Measurements from ENCODE around the gene TSPAN18. TPM values are rescaled to one million over a fixed set of nuclear protein-coding genes. Genes with fewer than 3 reads are reported as not detected.

Gene TSPAN18
- total RNA-seq, 1 donor from 2014 or later = 44.9 TPM

GRCh38 chr11:44817207-44817949 is 90.6 kb downstream of the TSPAN18 start:
- intact Hi-C loops (cut with micrococcal nuclease) = no loop called here

- intact Hi-C loops (cut with micrococcal nuclease) = no loop called here
Observed at GRCh38 chr11:44818110-44818509, 91.3 kb downstream of the TSPAN18 start.

GRCh38 chr11:44819346-44819745 is 92.6 kb downstream of the TSPAN18 start:
- intact Hi-C loops (cut with micrococcal nuclease) = no loop called here

- intact Hi-C loops (cut with micrococcal nuclease) = no loop called here
Observed at GRCh38 chr11:44822369-44822768, 95.6 kb downstream of the TSPAN18 start.

GRCh38 chr11:44823006-44823405 is 96.2 kb downstream of the TSPAN18 start:
- intact Hi-C loops (cut with micrococcal nuclease) = no loop called here

GRCh38 chr11:44823868-44824267 is 97.1 kb downstream of the TSPAN18 start:
- intact Hi-C loops (cut with micrococcal nuclease) = no loop called here

GRCh38 chr11:44824300-44824704 is 97.5 kb downstream of the TSPAN18 start:
- intact Hi-C loops (cut with micrococcal nuclease) = no loop called here

GRCh38 chr11:44825058-44825785 is 98.5 kb downstream of the TSPAN18 start:
- intact Hi-C loops (cut with micrococcal nuclease) = no loop called here

GRCh38 chr11:44826922-44827643 is 100.3 kb downstream of the TSPAN18 start:
- intact Hi-C loops (cut with micrococcal nuclease) = no loop called here

GRCh38 chr11:44828296-44828695 is 101.5 kb downstream of the TSPAN18 start:
- intact Hi-C loops (cut with micrococcal nuclease) = no loop called here

- intact Hi-C loops (cut with micrococcal nuclease) = no loop called here
Observed at GRCh38 chr11:44829838-44830237, 103.1 kb downstream of the TSPAN18 start.

- intact Hi-C loops (cut with micrococcal nuclease) = no loop called here
Observed at GRCh38 chr11:44831605-44832394, 105.0 kb downstream of the TSPAN18 start.

- intact Hi-C loops (cut with micrococcal nuclease) = no loop called here
Observed at GRCh38 chr11:44832452-44832851, 105.7 kb downstream of the TSPAN18 start.

- intact Hi-C loops (cut with micrococcal nuclease) = no loop called here
Observed at GRCh38 chr11:44833221-44833876, 106.6 kb downstream of the TSPAN18 start.

GRCh38 chr11:44833877-44834452 is 107.2 kb downstream of the TSPAN18 start:
- intact Hi-C loops (cut with micrococcal nuclease) = no loop called here

- intact Hi-C loops (cut with micrococcal nuclease) = no loop called here
Observed at GRCh38 chr11:44834846-44835245, 108.1 kb downstream of the TSPAN18 start.

GRCh38 chr11:44835296-44835695 is 108.5 kb downstream of the TSPAN18 start:
- intact Hi-C loops (cut with micrococcal nuclease) = no loop called here

GRCh38 chr11:44835938-44836337 is 109.2 kb downstream of the TSPAN18 start:
- intact Hi-C loops (cut with micrococcal nuclease) = no loop called here

GRCh38 chr11:44837661-44838060 is 110.9 kb downstream of the TSPAN18 start:
- intact Hi-C loops (cut with micrococcal nuclease) = no loop called here

GRCh38 chr11:44839458-44840084 is 112.8 kb downstream of the TSPAN18 start:
- intact Hi-C loops (cut with micrococcal nuclease) = no loop called here

Measured in T-helper 1 cell treated with Interleukin-12 subunit alpha and Interleukin-12 subunit beta and Interleukin-4 antibody, amounts not matched to agents 30 ng/mL and 1 ng/mL, for 36 hours (primary cell).